ENCODE data around the gene GORASP2.

DNA sequence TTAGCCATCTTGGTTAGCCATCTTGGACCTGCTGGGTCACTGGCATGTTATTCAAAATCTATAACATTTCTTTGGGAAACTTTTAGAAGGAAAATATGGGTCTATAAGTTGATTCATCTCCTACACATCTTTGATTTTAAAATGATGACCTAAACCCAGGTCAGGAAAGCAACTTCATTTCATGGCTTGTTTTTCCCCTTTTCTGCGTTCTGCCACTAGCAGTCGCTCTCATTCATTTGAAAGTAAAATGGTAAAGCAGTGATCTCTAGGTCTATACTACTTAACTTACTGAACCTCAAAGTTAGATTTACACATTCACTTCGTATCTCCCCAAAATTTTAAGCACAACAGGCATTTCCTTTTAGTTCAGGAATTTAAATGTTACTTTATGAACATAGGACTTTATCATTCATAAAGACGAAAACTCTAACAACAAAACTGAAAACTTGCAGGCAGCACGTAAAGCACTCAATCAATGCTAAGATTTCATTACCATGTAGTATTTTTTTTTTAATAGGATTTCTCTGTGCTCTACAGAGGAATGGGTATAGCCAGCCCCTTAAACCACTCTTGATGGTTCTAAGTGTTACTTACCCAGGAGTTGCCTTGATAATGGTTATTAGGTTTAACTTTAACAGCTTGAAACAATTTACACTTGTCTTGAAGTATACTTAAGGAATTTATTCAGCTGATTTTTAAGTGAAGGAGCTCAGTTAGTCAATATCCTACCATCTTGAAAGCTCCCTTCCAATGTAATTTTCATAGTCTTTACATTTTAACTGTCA lies 62.5 kb downstream of the GORASP2 start:
- TF ChIP-seq POLR2AphosphoS5 (IDR thresholded peaks at IDR 0.05; ENCODE audit: low read depth, low read length) (no peak), POLR2A (IDR thresholded peaks at IDR 0.05; ENCODE audit: low read depth, low read length) (0 out of 2 replicates have a peak, but pooled peaks have one; percentile 22)

All from GM12892 (cell line).